HUES48 (cell line): ENCODE data around the gene EHD3.

Experiments
- H3K27ac ChIP-seq: one replicate; pipeline ENCODE4 v1.7.0; 2013; ENCODE audit warnings: low read depth, low read length, inconsistent platforms
- H3K27me3 ChIP-seq: 2 replicates; pipeline ENCODE4 v1.6.1; 2013; ENCODE audit warnings: mild to moderate bottlenecking, low read length; ENCODE audit not compliant: control insufficient read depth, insufficient read depth
- H3K36me3 ChIP-seq: 2 replicates; pipeline ENCODE4 v1.6.1; 2013; ENCODE audit warnings: low read length; ENCODE audit not compliant: control insufficient read depth, insufficient read depth
- H3K4me1 ChIP-seq: 2 replicates; pipeline ENCODE4 v1.6.1; 2013; ENCODE audit warnings: mild to moderate bottlenecking, low read length; ENCODE audit not compliant: control insufficient read depth, insufficient read depth
- H3K4me3 ChIP-seq: 2 replicates; pipeline ENCODE4 v1.5.1; 2013; ENCODE audit warnings: mild to moderate bottlenecking, low read depth, low read length
- H3K9ac ChIP-seq: 2 replicates; pipeline ENCODE4 v1.6.1; 2013; ENCODE audit warnings: mild to moderate bottlenecking, low read depth, low read length, moderate library complexity
- H3K9me3 ChIP-seq: 2 replicates; pipeline ENCODE4 v1.6.1; 2013; ENCODE audit warnings: low read length; ENCODE audit not compliant: control insufficient read depth, insufficient read depth

The EHD3 gene

DNA sequence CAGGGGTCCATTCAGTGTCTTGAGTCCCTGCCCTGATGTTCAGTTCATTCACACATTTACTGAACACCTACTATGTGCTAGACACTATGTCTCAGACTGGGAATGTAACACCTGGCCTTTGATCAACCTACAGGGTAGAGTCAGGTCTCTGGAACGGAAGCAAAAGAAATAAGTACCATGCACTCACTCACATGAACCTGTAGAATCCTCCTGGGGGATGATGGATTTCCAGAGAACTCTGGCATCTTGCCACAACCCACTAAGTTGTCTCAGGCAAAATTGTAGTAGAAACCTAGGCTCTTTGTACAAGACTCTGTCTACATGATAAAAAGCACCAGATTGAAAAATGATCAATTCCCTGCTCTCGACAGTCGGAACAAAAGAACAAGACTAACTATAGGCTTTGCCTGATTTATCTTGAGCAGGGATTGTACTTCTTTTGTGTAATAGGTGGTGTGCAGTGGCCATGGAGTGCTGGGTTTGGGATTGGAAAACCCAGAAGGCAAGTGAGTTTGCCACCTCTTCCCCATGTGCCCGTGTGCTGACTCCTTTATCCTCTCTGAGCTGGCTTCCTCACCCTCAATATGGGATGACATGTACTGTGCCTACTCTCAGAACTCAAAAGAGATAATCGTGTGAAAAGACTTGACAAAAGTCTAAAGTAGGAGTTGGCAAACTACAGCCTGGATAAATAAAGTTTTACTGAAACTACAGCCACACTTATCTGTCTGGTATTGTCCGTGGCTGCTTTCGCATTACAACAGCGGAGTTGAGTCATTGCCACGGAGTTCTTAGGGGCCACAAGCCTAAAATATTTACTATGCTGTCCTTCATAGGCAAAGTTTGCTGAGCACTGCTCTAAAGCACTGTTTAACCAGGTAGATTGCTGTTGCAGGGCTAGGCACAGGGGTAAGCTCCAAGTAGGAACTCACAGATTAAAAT lies 21.0 kb upstream of the EHD3 start:
- H3K4me1 ChIP-seq = peaks cover 2% of the 10 kb centered on the region; the same call in 1 of the 2 replicates
- no peaks in the 10 kb centered on the region for H3K27me3 ChIP-seq
- peak overlapping the region; percentile 4 for H3K27ac ChIP-seq
- no peaks in the 10 kb centered on the region for H3K36me3 ChIP-seq
- no peak overlapping the region for H3K4me3 ChIP-seq
- no peaks in the 10 kb centered on the region for H3K9me3 ChIP-seq
- no peak overlapping the region for H3K9ac ChIP-seq

DNA sequence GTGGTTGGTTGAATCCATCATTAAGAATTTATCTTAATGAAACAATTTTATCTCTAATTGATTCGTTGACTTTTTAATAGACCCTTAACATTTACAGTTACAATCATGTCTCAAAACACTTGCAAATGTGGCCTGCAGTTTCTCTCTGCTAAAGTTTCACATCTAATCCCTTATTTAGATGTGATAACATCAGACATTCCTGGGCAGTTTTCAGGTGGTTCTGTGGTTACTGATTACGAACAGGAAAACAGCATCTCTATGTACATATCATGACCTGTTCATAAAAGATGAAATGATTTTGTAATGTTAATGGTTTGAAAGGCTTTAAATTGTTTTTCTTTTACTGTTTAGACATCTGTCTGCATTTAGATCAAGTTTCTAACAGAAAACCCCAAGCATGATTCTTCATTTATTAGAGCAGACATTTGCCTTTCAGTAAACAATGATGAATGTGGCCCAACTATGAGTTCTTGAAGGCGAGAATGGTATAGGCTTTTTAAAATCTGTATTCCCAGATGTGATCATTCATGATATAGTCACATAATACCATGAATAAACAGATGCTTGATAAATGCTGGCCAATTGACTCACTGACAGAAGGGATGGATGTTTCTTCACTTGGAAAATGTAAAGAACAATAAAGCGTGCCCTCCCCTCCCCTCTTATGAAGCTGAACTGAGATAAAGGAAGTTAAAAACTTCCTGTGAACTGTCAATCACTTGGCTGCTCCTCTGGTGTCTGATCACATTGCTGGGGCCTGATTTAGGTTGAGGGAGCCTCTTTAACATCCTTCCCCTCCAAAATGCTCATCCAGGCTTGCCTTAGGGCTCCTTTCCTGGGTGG lies 20.1 kb upstream of the EHD3 start:
- Histone ChIP-seq H3K4me3 (no peak overlapping the region), H3K9ac (no peak overlapping the region), H3K4me1 (no peaks in the 10 kb centered on the region), H3K36me3 (no peaks in the 10 kb centered on the region), H3K27me3 (no peaks in the 10 kb centered on the region), H3K9me3 (no peaks in the 10 kb centered on the region), H3K27ac (no peak overlapping the region)

DNA sequence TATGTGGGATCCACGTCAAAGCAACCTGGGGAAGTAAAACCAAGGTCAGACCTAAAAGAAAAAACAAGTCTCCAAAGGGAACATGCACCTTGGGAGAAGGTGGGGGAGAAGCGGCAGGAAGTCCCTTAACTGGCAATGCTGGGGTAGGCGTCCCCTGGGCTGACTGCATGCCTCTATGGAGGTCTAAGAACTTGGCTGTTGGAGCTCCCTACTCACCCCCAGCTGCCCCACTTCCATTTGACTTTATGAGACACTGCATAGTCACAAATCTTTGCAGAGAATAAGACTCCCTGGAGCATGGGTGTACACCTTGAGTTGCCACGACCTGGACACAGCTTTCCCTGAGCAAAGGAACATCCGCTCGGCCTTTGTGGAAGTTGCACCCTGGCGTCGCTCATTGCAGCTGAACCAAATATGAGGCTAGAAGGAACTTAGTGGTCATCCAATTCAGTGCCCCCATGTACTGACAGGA lies 19.5 kb upstream of the EHD3 start:
- Histone ChIP-seq H3K27ac (no peak overlapping the region), H3K4me1 (no peaks in the 10 kb centered on the region), H3K4me3 (no peak overlapping the region)

DNA sequence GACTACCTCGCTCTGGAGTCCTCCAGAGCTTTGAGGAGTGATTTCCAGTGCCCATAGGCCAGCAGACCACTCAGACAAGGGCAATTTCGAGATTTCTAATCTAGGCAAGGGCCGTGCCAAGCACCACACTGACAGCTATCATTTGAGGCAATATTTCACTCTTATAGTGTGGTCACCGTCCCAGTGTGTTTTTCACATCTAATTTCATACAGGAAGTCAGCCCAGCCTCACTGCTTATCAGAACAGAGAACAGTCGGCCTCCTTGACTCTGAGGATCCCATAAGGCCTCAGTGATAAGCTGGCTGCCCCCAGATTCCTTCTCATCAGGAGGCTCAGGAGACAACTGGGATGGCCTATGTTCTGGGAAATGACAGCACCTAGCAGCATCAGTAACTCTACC lies 17.2 kb upstream of the EHD3 start:
- H3K9ac ChIP-seq = no peak overlapping the region
- H3K4me3 ChIP-seq = no peak overlapping the region
- no peak overlapping the region for H3K27ac ChIP-seq
- H3K9me3 ChIP-seq = no peaks in the 10 kb centered on the region
- H3K36me3 ChIP-seq = no peaks in the 10 kb centered on the region
- no peaks in the 10 kb centered on the region for H3K4me1 ChIP-seq
- no peaks in the 10 kb centered on the region for H3K27me3 ChIP-seq

More for the DNA sequence above, 19.5 kb upstream of the EHD3 start:
- no peaks in the 10 kb centered on the region for H3K36me3 ChIP-seq
- no peak overlapping the region for H3K9ac ChIP-seq
- no peaks in the 10 kb centered on the region for H3K27me3 ChIP-seq
- no peaks in the 10 kb centered on the region for H3K9me3 ChIP-seq

DNA sequence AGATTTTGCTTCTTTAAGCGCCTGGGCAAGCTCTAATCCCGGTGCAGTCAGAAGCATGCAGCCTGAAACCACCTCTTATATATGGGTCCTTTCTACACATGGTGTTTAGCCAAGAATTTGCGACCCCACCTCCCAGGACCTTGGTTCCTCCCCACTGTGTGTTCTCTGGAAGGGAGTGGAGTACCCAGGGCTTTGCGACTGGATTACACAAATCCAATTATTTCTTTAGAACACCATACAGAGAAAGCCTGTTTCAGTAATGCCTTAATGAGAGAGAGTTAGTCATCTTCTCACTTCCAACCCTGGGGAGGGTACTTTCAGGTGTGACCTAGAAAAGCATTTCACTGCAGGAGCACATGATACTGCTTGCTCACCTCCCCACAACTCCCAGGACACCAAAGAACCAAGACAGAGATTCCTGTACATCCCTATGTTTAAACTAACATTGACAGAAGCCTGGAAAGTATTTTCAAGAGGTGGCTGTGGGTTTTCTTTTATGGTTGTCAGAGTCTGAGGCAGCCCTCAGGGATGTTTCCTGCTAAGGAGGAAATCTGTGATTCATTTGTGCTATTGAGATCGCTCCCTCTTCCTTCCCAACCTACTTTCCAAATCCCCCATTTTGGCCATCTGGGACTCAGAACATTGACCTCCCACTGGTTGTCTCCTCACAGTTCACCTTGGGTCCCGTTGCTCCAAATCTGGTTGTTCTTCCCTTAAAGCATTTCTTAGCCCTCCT lies 16.3 kb upstream of the EHD3 start, which contains the start of gene CAPN14:
CAPN14 (minus strand) TSS at position 51 of the 736 bp plus-strand sequence. CDS start 12,068 bp downstream, outside the sequence.
- Histone ChIP-seq H3K27ac (no peak within 1 kb of the TSS), H3K4me3 (no peak within 1 kb of the TSS), H3K9ac (no peak within 1 kb of the TSS), H3K27me3 (no peaks in the 10 kb centered on the region), H3K36me3 (no peaks in the 10 kb centered on the region), H3K4me1 (no peaks in the 10 kb centered on the region), H3K9me3 (no peaks in the 10 kb centered on the region)

DNA sequence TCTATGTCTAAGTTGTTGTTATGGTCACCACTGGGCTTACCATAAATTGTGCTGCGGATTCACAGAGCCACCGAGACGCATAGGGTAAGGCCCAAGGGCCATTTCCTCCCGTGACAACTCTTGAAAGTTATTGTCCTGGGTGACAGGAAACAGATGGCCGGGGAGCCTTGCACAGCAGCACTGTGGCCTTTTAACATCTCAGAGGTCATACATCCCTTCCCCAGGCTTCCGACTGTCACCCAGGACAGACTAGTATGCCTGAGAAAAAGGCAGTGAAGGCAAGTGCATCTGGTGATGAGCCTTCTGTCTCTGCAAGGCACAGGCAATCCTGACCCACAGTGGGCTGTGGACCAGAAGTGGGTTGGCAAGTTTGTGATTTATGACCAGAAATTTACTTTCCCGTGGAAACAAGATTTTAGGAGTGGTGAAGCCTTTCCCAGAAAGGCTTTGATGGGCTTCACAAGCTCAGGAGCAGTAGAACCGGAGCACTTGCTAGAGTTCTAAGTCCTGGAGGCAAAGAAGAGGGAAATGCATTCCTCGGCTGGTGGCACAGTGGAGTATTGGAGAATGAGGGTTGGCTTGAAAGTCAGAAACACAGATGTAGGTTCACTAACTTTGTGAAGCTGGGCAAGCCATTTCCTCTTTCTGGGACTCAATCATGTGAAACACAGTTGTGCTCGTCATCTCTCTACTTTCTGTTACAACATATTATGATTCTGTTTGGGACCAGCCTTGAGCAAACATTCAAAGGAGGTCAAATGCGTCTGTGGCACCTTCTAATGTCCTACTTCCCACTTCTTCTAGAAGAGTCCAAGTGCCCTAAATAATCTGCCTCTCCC lies 14.6 kb upstream of the EHD3 start:
- H3K9ac ChIP-seq = no peak overlapping the region
- H3K27me3 ChIP-seq = no peaks in the 10 kb centered on the region
- no peak overlapping the region for H3K4me3 ChIP-seq
- no peaks in the 10 kb centered on the region for H3K4me1 ChIP-seq
- H3K36me3 ChIP-seq = no peaks in the 10 kb centered on the region
- H3K9me3 ChIP-seq = no peaks in the 10 kb centered on the region
- H3K27ac ChIP-seq = no peak overlapping the region

DNA sequence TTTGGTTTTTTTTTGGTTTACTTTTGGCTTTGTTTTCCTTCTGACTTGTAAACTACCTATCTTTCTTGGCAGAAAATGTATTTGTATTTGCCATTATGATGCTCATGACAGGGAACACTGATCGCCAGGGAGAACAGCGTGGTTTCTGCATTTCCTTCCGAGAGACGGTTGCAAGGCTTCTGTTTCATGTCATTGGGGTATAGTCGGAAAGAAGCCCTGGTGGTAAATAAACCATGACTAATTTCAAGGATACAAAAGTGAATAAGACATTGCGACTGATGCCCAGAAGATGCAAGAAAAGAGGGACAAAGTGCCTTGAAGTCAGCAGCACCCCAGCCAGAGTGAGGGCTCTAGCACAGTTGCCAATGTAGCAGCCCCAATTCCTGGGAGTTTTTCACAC lies 12.4 kb upstream of the EHD3 start:
- no peaks in the 10 kb centered on the region for H3K4me1 ChIP-seq
- no peaks in the 10 kb centered on the region for H3K9me3 ChIP-seq
- no peak overlapping the region for H3K9ac ChIP-seq
- no peak overlapping the region for H3K27ac ChIP-seq
- no peaks in the 10 kb centered on the region for H3K36me3 ChIP-seq
- H3K27me3 ChIP-seq = no peaks in the 10 kb centered on the region
- no peak overlapping the region for H3K4me3 ChIP-seq

DNA sequence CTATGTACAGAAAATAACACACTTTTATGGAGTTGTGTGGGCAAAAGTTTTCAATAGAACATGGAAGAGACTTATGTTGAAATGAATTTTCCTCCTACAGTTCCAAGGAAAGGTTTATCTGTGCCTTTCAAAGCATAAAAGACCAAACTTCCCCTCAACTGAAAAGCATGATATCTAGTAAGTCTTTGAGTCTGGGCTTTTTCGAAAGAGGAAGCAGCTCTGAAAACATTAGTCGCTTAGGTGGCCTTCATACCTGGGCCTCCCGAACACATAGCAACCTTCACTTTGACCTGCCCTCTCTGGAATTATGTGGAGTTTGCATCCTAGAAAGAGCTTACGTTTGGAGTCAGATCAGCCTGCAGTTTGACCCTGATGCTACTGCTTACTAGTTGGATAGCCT lies 11.9 kb upstream of the EHD3 start:
- no peaks in the 10 kb centered on the region for H3K4me1 ChIP-seq
- no peak overlapping the region for H3K9ac ChIP-seq

DNA sequence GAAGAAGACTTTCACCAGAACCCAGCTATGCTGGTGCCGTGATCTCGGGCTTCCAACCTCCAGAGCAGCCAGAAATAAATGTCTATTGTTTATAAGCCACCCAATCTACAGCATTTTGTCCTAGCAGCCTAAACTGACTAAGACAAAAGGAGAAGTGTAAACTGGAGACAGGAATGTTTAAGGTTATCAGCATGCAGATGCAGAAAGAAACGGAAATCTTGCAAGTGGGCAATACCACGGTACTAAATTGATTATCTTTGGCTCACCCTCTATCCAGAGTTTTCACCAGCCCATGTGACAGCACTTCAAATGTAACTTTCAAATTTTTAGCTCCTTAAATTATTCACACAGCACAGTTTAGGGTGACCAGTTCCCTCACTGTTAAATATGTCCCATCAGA lies 10.9 kb upstream of the EHD3 start:
- Histone ChIP-seq H3K9me3 (no peaks in the 10 kb centered on the region), H3K4me3 (no peak overlapping the region), H3K9ac (no peak overlapping the region), H3K4me1 (no peaks in the 10 kb centered on the region), H3K36me3 (no peaks in the 10 kb centered on the region), H3K27ac (no peak overlapping the region), H3K27me3 (no peaks in the 10 kb centered on the region)

More for the DNA sequence above, 11.9 kb upstream of the EHD3 start:
- Histone ChIP-seq H3K4me3 (no peak overlapping the region), H3K9me3 (no peaks in the 10 kb centered on the region), H3K27me3 (no peaks in the 10 kb centered on the region), H3K36me3 (no peaks in the 10 kb centered on the region), H3K27ac (no peak overlapping the region)

DNA sequence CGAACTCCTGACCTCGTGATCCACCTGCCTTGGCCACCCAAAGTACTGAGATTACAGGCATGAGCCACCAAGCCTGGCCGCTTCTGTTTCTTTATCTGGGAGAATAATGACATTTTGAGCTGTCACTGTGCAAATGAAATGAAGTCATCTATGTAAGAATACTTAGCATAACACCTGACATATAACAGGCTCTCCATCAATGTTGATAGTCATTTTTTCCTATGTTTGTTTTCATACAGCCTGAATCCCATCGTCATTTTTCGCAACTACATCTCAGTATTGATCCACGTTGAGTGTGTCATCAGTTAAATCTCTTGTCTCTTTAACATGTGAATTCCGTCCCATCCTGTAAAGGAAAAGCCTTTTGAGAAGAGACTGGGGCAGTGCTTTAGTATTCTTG lies 10.2 kb upstream of the EHD3 start:
- H3K9ac ChIP-seq = no peak overlapping the region
- H3K27ac ChIP-seq = no peak overlapping the region
- no peaks in the 10 kb centered on the region for H3K9me3 ChIP-seq
- H3K4me1 ChIP-seq = no peaks in the 10 kb centered on the region
- no peak overlapping the region for H3K4me3 ChIP-seq
- H3K36me3 ChIP-seq = no peaks in the 10 kb centered on the region
- no peaks in the 10 kb centered on the region for H3K27me3 ChIP-seq
